H1 (cell line): ENCODE measurements around the gene PLCXD1. TPM values are rescaled to one million over a fixed set of nuclear protein-coding genes. Genes with fewer than 3 reads are reported as not detected.

Source experiments
- ASH2L ChIP-seq: fragments of 200-600, 300-600 bp; sonication (generic); IDR thresholded peaks from one replicate; pipeline ENCODE4 v1.7.1; 2017; ENCODE audit warnings: low read length
- E2F6 ChIP-seq: IDR thresholded peaks from 2 replicates; pipeline ENCODE4 v1.6.1; 2012; ENCODE audit warnings: inconsistent platforms
- EGR1 ChIP-seq: IDR thresholded peaks from 2 replicates; pipeline ENCODE4 v1.6.1; 2011; ENCODE audit warnings: low read depth, low read length, borderline replicate concordance
- GABPA ChIP-seq: IDR thresholded peaks from 2 replicates; pipeline ENCODE4 v1.6.1; 2011; ENCODE audit warnings: mild to moderate bottlenecking, low read length, moderate library complexity, borderline replicate concordance; ENCODE audit not compliant: insufficient read depth
- GTF2F1 ChIP-seq: IDR thresholded peaks from 2 replicates; pipeline ENCODE4 v1.6.1; 2012; ENCODE audit warnings: low read depth, low read length, improper control_type of control experiment, borderline replicate concordance
- HDAC2 ChIP-seq, 2 experiments: fragments of 300-600 bp in 1 of 2; sonication (generic) in 1 of 2; IDR thresholded peaks; 2 replicates each; pipeline ENCODE4 v1.6.1; 2011 to 2012; ENCODE audit warnings: low read depth in 2 of 2, low read length in 2 of 2, mild to moderate bottlenecking in 2 of 2, moderate library complexity in 2 of 2, borderline replicate concordance in 1 of 2, inconsistent platforms in 1 of 2
- HDAC6 ChIP-seq: IDR thresholded peaks from one replicate; pipeline ENCODE4 v1.7.1; 2012; ENCODE audit warnings: low read depth, mild to moderate bottlenecking, inconsistent platforms, low read length, moderate library complexity
- JUND ChIP-seq: IDR thresholded peaks from 2 replicates; pipeline ENCODE4 v1.6.1; 2011; ENCODE audit warnings: mild to moderate bottlenecking, improper control_type of control experiment, low read length
- RAD21 ChIP-seq, 2 experiments: IDR thresholded peaks in 1 of 2; conservative IDR thresholded peaks in 1 of 2; 2 replicates each; pipeline ENCODE4 v1.6.1; 2011; ENCODE audit warnings: low read depth in 2 of 2, low read length in 2 of 2, improper control_type of control experiment in 1 of 2, inconsistent platforms in 1 of 2, mild to moderate bottlenecking in 1 of 2, moderate library complexity in 1 of 2
- SAP30 ChIP-seq: fragments of 300-600 bp; sonication (generic); IDR thresholded peaks from 2 replicates; pipeline ENCODE4 v1.7.1; 2012; ENCODE audit warnings: low read length, moderate library complexity, mild to moderate bottlenecking, inconsistent platforms; ENCODE audit not compliant: insufficient read depth, insufficient replicate concordance
- SP4 ChIP-seq: IDR thresholded peaks from 2 replicates; pipeline ENCODE4 v1.6.1; 2012; ENCODE audit warnings: low read length, inconsistent platforms
- TAF1 ChIP-seq: IDR thresholded peaks from 2 replicates; pipeline ENCODE4 v1.6.1; 2011; ENCODE audit warnings: mild to moderate bottlenecking, low read depth, low read length
- TAF7 ChIP-seq: optimal IDR thresholded peaks from 2 replicates; pipeline ENCODE3; 2011; ENCODE audit warnings: low read depth, mild to moderate bottlenecking, inconsistent platforms, low read length, moderate library complexity, borderline replicate concordance
- TBP ChIP-seq: IDR thresholded peaks from 2 replicates; pipeline ENCODE4 v1.6.1; 2011; ENCODE audit warnings: low read depth, low read length, improper control_type of control experiment
- TCF12 ChIP-seq: IDR thresholded peaks from 2 replicates; pipeline ENCODE4 v1.6.1; 2011; ENCODE audit warnings: low read depth, mild to moderate bottlenecking, low read length
- TEAD4 ChIP-seq: IDR thresholded peaks from 2 replicates; pipeline ENCODE4 v1.6.1; 2012; ENCODE audit warnings: low read depth, low read length, inconsistent platforms, mixed read lengths
- polyA plus RNA-seq, 7 experiments: library from polyadenylated mRNA; depleted of rRNA in 3 of 7; stranded (reverse) in 5 of 7; unstranded in 2 of 7; fragments of >200 nt in 5 of 7; fragments of 200-250 nt in 2 of 7; gene quantifications; 1 replicate in 5 of 7; 2 replicates in 1 of 7; 4 replicates in 1 of 7; pipeline versions ENCODE4 v1.2.1 to v1.2.3, GENCODE V29; 2011 to 2013; ENCODE audit warnings: missing spikeins in 2 of 7, mixed read lengths in 2 of 7
- total RNA-seq: library from RNA; stranded (reverse); fragmentation: NEBNext Ultra II Directional; extraction: Animal tissue kit (Norgen Biotek cat#: 25700); gene quantifications from 2 replicates; pipeline ENCODE4 v1.2.1, GENCODE V29; 2021

The PLCXD1 gene
- total and polyA plus RNA-seq, 2 of the 8 experiments (the other 6 are each of a cell fraction or from before 2014, with no cell fraction given): 93.6 to 124 TPM

GRCh38 chrX:281166-281999 lies at the start of gene PLCXD1 (continued):
- TF ChIP-seq E2F6: no peak
- no peak for TF ChIP-seq TEAD4
- TF ChIP-seq TBP: peak; percentile 62; the same call in 1 of the 2 replicates
- TF ChIP-seq JUND: no peak
- TF ChIP-seq GABPA: no peak
- TF ChIP-seq SP4: no peak
- TF ChIP-seq GTF2F1: no peak
- TF ChIP-seq ASH2L: peak; percentile 51
- TF ChIP-seq HDAC2 (IDR thresholded peaks at IDR 0.05; ENCODE audit: borderline replicate concordance in 1 of 2, low read depth in 2 of 2, low read length in 2 of 2): peak in 1 of 2 experiments; percentile 54; a peak in 2 of 4 replicates
- no peak for TF ChIP-seq EGR1
- peak; percentile 66 for TF ChIP-seq TAF7
- TF ChIP-seq RAD21 (IDR thresholded peaks at IDR 0.05 in 1 of 2, conservative IDR thresholded peaks at IDR 0.05 in 1 of 2; ENCODE audit: low read depth in 2 of 2, low read length in 2 of 2): 0 out of 4 replicates have a peak, but pooled peaks of 1 of the 2 experiments have one; percentile 24
- peak; percentile 41 for TF ChIP-seq SAP30
- peak; percentile 78; the same call in 1 of the 2 replicates for TF ChIP-seq TCF12
- peak; percentile 37; the same call in 1 of the 2 replicates for TF ChIP-seq TAF1
- no peak for TF ChIP-seq HDAC6
- TF ChIP-seq, all 59 proteins: peak for 10
